Tibial nerve (tissue), 4 donors: Measurements from ENCODE around the gene GRIK5.
A peak's percentile ranks its signal among the peaks of the same experiment; 100 is the strongest.

Experiments
- CTCF ChIP-seq, 5 experiments: fragments of 200-600 bp in 3 of 5; fragments of 450-650 bp in 2 of 5; sonication (generic) in 3 of 5; IDR thresholded peaks; one replicate each; pipeline ENCODE4 v1.5.1; 2016 to 2019; ENCODE audit warnings: antibody characterized with exemption in 5 of 5, mild to moderate bottlenecking in 3 of 5, moderate library complexity in 2 of 5
- EP300 ChIP-seq, 2 donors: sonication (generic); formaldehyde crosslinking; IDR thresholded peaks; one replicate each; pipeline ENCODE4 v1.6.1; 2017; ENCODE audit warnings: antibody characterized with exemption in 2 of 2, mild to moderate bottlenecking in 1 of 2
- POLR2A ChIP-seq, 2 donors: fragments of 450-650 bp; IDR thresholded peaks; one replicate each; pipeline ENCODE4 v1.6.1; 2017; ENCODE audit warnings: antibody characterized with exemption in 2 of 2, mild to moderate bottlenecking in 2 of 2, moderate library complexity in 2 of 2

DNA sequence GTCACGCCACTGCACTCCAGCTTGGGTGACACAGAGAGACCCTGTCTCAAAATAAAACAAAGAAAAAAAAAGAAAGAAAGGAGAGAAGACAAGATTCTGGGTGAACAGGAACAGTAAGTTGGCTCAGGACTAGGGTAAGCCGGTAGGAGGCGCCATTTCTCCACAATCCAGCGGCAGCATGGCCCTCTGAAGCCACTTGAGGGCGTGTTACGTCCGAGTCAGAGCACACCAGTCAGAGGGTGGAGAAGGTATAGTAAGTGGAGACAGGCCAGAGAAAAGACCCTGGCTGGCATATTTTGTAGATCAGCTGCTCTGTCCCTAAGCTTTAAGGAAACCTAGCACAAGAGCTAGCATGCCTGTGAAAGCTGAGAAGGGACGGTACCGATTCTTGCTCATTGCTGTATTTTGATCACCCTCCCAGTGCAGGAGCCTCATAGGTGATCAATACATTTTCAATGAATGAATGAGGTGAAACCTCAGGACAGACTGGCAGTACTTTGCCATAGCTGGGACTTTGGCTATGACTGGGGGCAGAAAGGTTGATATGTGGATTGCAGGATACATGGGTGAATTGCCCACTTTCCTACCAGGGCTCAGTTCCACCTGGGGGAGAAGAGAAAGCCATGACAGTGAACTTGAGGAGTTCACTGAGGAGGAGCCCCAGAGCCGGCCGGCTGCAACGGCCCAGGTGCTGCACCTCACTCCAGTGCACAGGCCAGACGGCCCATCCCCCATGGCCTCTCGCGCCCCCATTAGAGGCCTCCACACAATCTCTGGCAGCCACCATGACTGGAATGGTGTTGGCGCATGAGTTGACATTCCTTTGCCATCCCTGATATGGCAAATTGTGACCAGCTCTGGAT, 38.8 kb upstream of the GRIK5 start:
- TF ChIP-seq CTCF (IDR thresholded peaks at IDR 0.05) (peak; percentile 61 to 87 (median 80)), POLR2A (IDR thresholded peaks at IDR 0.05) (no peak), EP300 (IDR thresholded peaks at IDR 0.05) (peak in 1 of 2 donors; percentile 13)
